ENCODE measurements around the gene COG5.

COG5 gene

DNA sequence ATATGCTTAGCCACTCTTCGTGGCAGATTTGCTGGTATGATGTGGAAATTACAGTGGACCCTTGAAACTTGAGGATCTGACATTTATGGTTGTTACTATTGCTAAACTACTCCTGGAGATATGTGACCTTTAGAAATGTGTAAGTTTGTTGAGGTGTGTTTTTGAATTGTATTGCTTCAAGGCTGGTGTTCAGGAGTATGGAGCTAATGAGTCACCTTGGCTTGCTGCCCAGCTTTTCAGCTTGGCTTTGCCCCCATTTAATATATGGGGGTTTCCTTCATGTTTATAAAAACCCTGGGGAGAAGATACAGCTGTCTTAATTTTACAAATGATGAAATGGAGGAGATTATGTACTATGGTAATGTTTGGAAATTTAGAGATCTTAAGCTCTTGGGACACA is 383.3 kb downstream of the COG5 start:
- no peak overlapping the region for H3K4me3 ChIP-seq (ENCODE audit: low read length)
- no peak for DNase-seq (ENCODE audit: low read depth, low spot score)

DNA sequence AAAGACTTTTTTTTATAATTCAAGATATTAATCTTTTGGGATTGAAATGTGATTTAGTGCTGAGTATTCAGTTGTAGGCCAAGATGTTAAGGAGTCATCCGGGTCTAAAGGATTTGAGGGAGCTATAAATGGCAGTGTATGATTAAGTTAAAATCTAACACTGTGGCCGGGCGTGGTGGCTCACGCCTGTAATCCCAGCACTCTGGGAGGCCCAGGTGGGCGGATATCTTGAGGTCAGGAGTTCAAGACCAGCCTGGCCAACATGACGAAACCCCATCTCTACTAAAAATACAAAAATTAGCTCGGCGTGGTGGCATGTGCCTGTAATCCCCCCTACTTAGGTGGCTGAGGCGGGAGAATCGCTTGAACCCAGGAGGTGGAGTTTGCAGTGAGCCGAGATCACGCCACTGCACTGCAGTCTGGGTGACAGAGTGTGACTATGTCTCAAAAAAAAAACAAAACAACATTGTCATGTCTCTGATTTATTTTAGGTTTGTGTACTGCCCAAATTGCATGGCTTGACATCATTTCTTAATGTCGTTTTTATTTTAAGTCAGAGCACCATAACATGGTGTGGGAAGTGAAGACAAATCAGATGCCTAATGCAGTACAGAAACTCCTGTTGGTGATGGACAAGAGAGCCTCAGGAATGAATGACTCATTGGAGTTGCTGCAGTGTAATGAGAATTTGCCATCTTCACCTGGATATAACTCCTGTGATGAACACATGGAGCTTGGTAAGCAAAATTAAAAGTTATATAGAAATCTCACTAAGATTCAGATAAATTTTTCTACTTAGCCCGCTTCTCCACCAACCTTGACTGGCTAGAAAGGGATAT is 384.2 kb downstream of the COG5 start:
- no peak overlapping the region for H3K4me3 ChIP-seq (ENCODE audit: low read length)
- DNase-seq (ENCODE audit: low read depth, low spot score) = no peak

- DNase-seq (ENCODE audit: low read depth, low spot score) = no peak
- H3K4me3 ChIP-seq (ENCODE audit: low read length) = no peak overlapping the region
These were observed 389.9 kb downstream of the COG5 start for GRCh38 chr7:107173691-107174406.

GRCh38 chr7:107173191-107173590 is 390.5 kb downstream of the COG5 start:
- DNase-seq (ENCODE audit: low read depth, low spot score) = no peak
- no peak overlapping the region for H3K4me3 ChIP-seq (ENCODE audit: low read length)

- no peak for DNase-seq (ENCODE audit: low read depth, low spot score)
- H3K4me3 ChIP-seq (ENCODE audit: low read length) = no peak overlapping the region
These were observed 391.3 kb downstream of the COG5 start for GRCh38 chr7:107172276-107173032.

- no peak for DNase-seq (ENCODE audit: low read depth, low spot score)
- H3K4me3 ChIP-seq (ENCODE audit: low read length) = no peak overlapping the region
These were observed 392.2 kb downstream of the COG5 start for GRCh38 chr7:107171496-107171895.

DNA sequence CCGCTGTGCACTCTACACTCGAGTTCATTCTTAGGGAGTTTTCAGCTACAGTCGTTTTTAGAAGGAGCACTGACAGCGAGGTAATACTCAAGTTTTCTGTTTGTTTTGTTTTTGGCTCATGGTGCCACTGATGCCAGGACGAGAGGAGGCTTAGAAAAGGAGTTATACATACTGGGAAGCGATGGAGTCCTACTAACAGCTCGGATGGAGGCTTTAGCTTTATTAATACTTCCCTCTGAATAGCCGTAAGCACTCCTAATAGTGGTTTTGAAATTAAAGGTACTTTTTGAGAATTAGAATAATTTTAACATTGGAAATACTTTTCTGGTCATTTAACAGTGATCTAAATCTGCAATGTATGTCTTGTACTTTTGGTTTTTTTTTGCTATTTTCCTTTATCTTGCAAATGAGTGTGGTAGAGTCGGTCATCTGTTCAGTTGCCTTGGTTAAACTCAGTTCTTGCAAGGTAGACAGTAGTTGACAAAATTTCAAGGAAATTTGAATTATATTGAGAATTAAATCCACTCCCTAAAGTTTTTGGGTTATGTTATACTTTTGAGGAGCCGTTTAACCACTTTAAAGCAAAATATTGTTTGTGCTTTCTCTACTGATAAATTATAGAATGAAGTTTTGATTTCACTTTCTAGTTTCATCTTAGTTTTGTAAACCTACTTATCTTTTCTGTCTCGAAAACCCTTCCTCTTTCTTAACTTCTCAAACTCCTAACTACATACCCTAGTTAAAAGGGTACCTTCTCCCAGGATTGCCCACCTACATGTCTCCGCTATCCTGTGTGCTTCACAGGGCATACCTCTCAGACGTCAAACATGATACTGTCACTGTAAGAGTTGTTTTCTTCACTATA is 393.4 kb downstream of the COG5 start:
- no peak for DNase-seq (ENCODE audit: low read depth, low spot score)
- peak overlapping the region; percentile 71 for H3K4me3 ChIP-seq (ENCODE audit: low read length)

DNA sequence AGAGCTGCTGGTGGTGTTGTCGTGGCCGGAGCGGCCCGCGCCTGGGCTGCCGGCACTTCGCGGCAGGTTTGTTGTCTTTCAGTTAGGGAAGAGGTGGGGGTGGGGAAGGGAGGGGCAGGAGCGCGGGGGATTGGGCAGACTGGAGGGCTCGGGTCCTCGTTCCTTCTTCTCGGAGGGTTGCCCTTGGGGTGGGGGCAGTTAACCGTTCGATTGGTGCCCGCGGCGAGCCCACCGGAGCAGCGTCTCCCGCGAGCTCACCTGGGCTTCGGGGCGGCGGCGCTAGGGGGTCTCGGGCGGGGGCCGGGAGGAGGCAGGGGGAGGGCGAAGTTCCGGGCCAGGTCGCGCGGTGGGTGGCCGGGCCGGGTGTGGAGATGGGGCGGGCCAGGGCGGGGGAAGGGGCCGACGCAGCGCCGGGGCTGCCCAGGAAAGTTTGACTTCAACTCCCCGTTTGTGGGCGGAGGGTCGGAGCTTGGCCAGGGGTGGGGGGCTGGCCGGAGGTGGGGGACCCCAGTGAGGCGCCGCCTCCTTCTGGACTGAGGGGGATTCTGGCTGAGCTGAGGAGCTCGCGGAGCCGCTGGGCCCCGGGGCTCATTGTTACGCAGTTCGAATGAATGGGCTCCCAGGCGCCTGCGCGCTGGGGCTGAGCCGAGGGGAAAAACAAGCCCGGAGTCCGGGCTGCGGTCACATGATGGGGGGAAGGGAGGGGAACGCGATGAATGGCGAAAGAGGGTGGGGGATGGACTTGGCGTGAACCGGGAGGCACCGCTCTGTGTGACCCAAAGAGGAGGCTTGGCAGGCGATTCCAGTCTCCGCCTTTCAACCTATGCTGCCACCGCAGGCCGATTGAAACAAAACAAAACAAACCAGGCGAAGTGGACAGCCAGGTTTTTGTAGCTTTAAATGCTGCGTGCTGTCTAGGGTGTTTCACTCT is 394.3 kb downstream of the COG5 start:
- peak overlapping the region; percentile 71 for H3K4me3 ChIP-seq (ENCODE audit: low read length)
- DNase-seq (ENCODE audit: low read depth, low spot score) = peak; percentile 72

- H3K4me3 ChIP-seq (ENCODE audit: low read length) = peak within 1 kb of the TSS; percentile 86
- DNase-seq (ENCODE audit: low read depth, low spot score) = peak; percentile 100
These were observed 395.2 kb downstream of the COG5 start, which contains the start of gene HBP1 for GRCh38 chr7:107168233-107169119. Gene HBP1, plus strand, starts transcription at chr7:107169003. Its CDS starts 10,891 bp downstream, at chr7:107179894.

DNA sequence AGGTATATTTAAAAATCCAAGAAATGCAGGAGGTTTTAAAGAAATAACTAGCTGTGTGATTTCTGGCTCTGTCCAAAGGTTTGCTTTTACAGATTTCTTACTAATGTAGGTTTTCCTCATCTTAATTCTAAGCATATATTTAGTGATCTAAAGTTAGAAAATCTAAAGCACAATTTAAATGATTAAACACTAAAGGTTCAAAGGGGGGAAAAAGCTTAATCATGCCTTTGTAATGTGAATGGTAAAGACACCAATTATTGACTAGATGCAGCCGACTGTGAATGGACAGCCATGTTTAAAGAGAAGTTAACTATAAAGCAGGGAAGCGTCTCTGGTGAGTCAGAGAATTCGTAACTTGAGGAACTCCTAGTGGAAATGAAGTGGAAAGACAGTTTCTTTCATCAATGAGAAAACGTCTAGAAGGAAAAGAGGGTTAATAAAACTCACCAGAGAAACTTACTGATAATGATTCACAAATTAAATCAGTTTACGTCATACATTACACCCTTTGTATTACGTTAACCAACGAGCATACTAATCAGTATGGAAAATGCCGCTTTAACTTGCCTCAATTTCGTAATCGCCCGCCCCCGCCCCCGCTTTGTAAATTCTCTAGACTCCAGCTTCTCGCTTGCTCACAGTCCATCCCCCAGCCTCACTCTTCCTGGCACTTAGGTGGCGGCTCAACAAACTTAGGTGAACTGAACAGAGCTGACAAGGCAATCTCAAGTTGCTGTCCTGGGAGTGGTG is 396.1 kb downstream of the COG5 start:
- H3K4me3 ChIP-seq (ENCODE audit: low read length) = peak overlapping the region; percentile 86
- peak; percentile 62 for DNase-seq (ENCODE audit: low read depth, low spot score)

DNA sequence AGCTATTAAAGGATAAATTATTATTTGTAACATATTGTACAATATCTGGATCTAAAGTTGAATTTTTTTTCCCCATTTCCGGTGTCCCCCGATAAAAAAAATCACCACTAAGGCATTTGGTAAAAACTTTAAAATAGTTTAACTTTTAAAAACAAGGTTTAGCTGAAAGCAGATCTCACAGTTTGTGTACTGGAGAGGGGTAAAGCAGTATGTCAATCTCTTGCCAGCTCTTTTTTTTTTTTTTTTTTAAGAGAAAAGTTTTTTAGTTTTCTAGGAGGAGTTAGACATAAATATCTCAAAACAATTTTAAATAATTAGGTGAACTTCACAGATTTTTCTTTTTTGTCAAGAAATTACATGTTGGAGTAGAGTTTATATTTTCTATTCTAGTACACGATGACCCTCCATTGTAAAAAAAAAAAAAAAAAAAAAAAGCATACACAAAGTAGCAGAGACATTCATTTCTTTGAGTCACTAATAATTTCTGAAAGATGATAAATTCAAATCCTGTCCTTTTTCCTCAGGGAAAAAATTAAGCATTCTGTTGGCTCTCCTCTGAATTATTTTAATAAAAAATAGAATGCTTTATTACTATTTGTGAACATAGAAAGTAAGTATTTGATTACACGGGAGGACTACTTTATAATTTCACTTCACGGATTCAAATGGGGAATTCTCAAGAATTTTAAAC is 396.8 kb downstream of the COG5 start:
- H3K4me3 ChIP-seq (ENCODE audit: low read length) = peak overlapping the region; percentile 86
- no peak for DNase-seq (ENCODE audit: low read depth, low spot score)

DNA sequence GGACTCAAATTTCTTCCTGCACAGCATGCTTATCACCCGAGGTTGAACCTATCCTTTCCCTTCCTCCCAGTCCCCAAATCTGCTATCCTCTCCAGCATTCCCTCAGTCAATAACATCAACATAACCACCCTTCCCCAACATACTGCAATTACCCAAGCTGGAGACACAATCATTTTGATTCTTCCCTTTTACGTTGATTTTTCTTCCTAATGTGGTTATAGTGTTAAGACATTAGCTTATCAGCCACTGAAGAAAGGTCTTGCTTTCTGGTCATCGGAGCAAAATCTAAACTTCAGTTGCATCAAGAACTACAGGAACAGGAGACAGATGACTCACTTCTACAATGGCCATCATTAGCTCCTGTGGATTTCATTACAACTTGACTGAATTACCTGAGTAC is 398.4 kb downstream of the COG5 start:
- DNase-seq (ENCODE audit: low read depth, low spot score) = no peak
- no peak overlapping the region for H3K4me3 ChIP-seq (ENCODE audit: low read length)

DNA sequence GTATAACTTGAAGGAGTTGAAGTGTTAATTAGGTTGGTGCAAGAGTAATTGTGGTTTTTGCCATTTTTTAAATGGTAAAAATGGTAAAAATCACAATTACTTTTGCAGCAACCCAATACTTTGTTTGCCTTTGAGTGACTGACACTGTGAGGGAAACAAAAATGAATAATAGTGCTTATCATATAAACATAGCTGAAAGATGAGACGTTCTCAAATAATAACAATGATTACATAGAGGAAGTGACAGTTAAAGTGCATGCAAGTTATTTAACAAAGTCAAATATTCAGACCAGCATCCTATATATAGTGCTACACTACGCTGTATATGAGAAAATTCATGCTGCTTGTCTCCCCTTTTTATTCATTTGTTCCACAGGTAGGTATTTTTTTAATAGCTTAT is 399.6 kb downstream of the COG5 start:
- H3K4me3 ChIP-seq (ENCODE audit: low read length) = no peak overlapping the region
- DNase-seq (ENCODE audit: low read depth, low spot score) = no peak

GRCh38 chr7:107162475-107162874 is 401.2 kb downstream of the COG5 start:
- no peak for DNase-seq (ENCODE audit: low read depth, low spot score)
- no peak overlapping the region for H3K4me3 ChIP-seq (ENCODE audit: low read length)

- no peak for DNase-seq (ENCODE audit: low read depth, low spot score)
- H3K4me3 ChIP-seq (ENCODE audit: low read length) = no peak overlapping the region
These were observed 402.3 kb downstream of the COG5 start for GRCh38 chr7:107161415-107161814.

- H3K4me3 ChIP-seq (ENCODE audit: low read length) = no peak overlapping the region
- DNase-seq (ENCODE audit: low read depth, low spot score) = no peak
These were observed 403.3 kb downstream of the COG5 start for GRCh38 chr7:107160389-107160788.
